PC-9 (cell line): ENCODE data around the gene SLC27A1.

Source experiments
- CTCF ChIP-seq: fragments of 200-600 bp; sonication (generic); conservative IDR thresholded peaks from 2 replicates; pipeline ENCODE4 v1.6.1; 2017; ENCODE audit warnings: mixed run types, antibody characterized with exemption, mild to moderate bottlenecking, moderate library complexity
- EZH2 ChIP-seq: fragments of 200-600 bp; sonication (generic); IDR thresholded peaks from 2 replicates; pipeline ENCODE4 v1.8.0; 2017; ENCODE audit warnings: antibody characterized with exemption, low read depth

- no peak for TF ChIP-seq CTCF
- no peak for TF ChIP-seq EZH2
Measured at GRCh38 chr19:17527326-17527725, 57.0 kb downstream of the SLC27A1 start.
